Measurements from ENCODE around the gene EPHB2.

- TF ChIP-seq CTCF (IDR thresholded peaks at IDR 0.05; ENCODE audit: poor library complexity, severe bottlenecking) (no peak), EP300 (conservative IDR thresholded peaks at IDR 0.05; ENCODE audit: poor library complexity, severe bottlenecking) (no peak), EZH2 (IDR thresholded peaks at IDR 0.05; ENCODE audit: borderline replicate concordance, insufficient read depth, low read length, poor library complexity, severe bottlenecking) (no peak), POLR2AphosphoS5 (IDR thresholded peaks at IDR 0.05) (no peak), REST (IDR thresholded peaks at IDR 0.05; ENCODE audit: borderline replicate concordance) (no peak), TAF1 (IDR thresholded peaks at IDR 0.05; ENCODE audit: low read depth) (no peak), RAD21 (conservative IDR thresholded peaks at IDR 0.05) (no peak), SMC3 (conservative IDR thresholded peaks at IDR 0.05; ENCODE audit: poor library complexity) (no peak), MXI1 (conservative IDR thresholded peaks at IDR 0.05; ENCODE audit: poor library complexity, severe bottlenecking) (no peak)
These were observed 200.5 kb downstream of the EPHB2 start for GRCh38 chr1:22910986-22911651.
